Gastroesophageal sphincter (tissue), 3 donors: ENCODE results near the gene LRRC15.

Source experiments
- EP300 ChIP-seq: sonication (generic); formaldehyde crosslinking; IDR thresholded peaks from one replicate; pipeline ENCODE4 v1.6.1; 2017; ENCODE audit warnings: antibody characterized with exemption, mild to moderate bottlenecking
- POLR2A ChIP-seq, 2 donors: fragments of 450-650 bp; IDR thresholded peaks; one replicate each; pipeline ENCODE4 v1.6.1; 2017; ENCODE audit warnings: antibody characterized with exemption in 2 of 2, mild to moderate bottlenecking in 2 of 2, moderate library complexity in 1 of 2
- POLR2AphosphoS5 ChIP-seq: sonication (generic); formaldehyde crosslinking; IDR thresholded peaks from one replicate; pipeline ENCODE4 v1.6.1; 2017; ENCODE audit warnings: antibody characterized with exemption
- TF ChIP-seq, protein P1 (sequence below), 4 experiments: fragments of 200-600 bp in 2 of 4; fragments of 450-650 bp in 2 of 4; sonication (generic) in 1 of 4; IDR thresholded peaks; one replicate each; pipeline ENCODE4 v1.5.1; 2017 to 2019; ENCODE audit warnings: antibody characterized with exemption in 4 of 4, mild to moderate bottlenecking in 2 of 4, moderate library complexity in 2 of 4

DNA sequence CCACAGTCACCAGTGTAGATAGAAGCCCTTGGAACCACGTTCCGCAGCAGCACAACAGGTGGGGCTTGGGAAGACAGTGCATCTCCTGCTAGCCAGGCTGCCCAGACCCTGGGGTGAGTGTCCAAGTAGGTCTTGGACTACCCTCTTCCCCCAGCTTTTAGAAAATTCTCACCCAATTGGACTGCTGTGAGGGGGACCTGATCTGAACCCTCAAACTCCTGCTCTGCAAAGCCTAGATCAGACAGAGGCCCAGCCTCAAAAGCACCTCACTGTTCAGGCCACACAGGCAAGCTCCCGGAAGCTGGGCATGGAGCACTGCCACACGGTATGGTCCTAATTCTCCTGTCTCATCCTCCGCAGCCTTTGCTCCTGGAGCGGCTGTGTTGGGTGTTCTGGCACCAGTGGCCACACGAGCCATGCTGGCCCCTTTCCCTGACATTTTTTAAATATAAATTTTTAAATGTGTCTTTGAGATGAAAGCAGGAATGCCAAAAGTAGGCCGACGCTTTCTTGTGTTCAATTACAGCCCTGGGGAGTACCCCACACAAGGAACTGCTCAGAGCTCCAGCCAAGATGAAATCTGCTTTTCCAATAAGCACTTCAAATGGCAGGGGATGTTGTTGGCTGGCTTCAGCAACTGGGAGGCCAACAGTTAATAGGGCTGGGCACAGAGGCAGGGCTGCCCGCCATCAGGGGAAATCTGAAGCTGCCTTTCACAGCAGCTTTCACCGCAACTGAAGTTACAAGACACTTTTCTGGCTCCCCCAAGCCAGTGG, 59.3 kb downstream of the LRRC15 start:
- TF ChIP-seq, protein P1, sequence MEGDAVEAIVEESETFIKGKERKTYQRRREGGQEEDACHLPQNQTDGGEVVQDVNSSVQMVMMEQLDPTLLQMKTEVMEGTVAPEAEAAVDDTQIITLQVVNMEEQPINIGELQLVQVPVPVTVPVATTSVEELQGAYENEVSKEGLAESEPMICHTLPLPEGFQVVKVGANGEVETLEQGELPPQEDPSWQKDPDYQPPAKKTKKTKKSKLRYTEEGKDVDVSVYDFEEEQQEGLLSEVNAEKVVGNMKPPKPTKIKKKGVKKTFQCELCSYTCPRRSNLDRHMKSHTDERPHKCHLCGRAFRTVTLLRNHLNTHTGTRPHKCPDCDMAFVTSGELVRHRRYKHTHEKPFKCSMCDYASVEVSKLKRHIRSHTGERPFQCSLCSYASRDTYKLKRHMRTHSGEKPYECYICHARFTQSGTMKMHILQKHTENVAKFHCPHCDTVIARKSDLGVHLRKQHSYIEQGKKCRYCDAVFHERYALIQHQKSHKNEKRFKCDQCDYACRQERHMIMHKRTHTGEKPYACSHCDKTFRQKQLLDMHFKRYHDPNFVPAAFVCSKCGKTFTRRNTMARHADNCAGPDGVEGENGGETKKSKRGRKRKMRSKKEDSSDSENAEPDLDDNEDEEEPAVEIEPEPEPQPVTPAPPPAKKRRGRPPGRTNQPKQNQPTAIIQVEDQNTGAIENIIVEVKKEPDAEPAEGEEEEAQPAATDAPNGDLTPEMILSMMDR (IDR thresholded peaks at IDR 0.05) = no peak
- TF ChIP-seq POLR2AphosphoS5 (no peak), POLR2A (IDR thresholded peaks at IDR 0.05) (no peak), EP300 (no peak)
